GM19395 (cell line): ENCODE measurements around the gene DYNC1I1.
A peak's percentile ranks its signal among the peaks of the same experiment; 100 is the strongest.

Experiments
- ATAC-seq: cut with Tn5 transposase; IDR thresholded peaks from one replicate; pipeline ENCODE4 v1.9.1; 2021; ENCODE audit warnings: mild to moderate bottlenecking, moderate library complexity; ENCODE audit not compliant: unreplicated experiment

Gene DYNC1I1

DNA sequence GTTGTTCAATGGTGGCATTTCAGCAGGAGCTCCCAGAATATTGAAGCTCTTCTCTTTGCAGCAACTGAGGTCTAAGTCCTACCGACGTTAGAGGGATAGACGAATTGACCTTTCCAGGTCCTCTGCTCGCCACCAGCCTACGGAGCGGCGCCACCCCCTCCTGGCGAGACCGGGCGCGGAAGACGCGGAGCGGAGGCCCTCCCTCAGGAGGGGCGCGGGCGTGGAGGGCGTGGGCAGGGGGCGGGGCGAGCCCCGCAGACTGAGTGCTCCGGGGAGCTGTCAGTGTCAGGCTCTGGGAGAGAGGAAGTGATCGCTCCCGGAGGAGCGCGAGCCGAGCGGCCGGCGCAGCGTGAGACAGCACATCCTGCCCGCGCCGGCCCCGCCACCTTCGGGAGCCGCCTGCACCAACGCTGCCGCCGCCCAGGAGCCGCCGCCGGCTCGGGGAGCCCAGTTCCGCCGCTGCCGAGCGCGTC, at the start of gene DYNC1I1:
TSS of gene DYNC1I1 (plus strand) at position 257 of the 473 bp plus-strand sequence. CDS start 32,176 bp downstream, outside the sequence.
- peak; percentile 91 for ATAC-seq

DNA sequence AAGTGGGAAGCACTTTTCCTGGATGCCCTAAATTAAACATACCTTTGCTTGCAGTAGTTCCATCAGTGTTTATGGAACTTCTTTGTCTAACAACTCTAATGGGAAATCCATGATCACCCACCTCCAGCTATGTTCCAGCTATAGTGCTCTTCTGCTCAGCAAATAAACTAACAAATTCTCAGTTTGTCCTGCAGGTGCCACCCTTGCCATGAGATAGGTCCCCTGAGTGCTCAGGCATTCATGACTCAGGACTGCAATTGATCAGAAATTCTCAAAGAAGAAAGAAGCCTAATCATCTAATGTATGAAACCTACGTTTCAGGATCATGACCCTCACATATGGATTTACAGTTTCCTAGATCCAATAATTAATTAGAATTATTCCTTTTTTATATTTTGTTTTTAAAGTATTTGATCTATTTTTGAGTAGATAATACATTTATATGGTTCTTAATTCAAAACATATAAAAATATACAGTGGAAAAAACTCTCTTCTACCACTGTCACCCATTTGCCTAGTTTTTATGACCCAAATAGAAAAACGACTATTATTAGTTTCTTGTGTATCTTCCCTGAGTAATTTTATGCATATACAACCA, 48.7 kb upstream of the DYNC1I1 start:
- ATAC-seq = no peak

- no peak for ATAC-seq
Observed at GRCh38 chr7:95725205-95725604, 47.1 kb upstream of the DYNC1I1 start.

DNA sequence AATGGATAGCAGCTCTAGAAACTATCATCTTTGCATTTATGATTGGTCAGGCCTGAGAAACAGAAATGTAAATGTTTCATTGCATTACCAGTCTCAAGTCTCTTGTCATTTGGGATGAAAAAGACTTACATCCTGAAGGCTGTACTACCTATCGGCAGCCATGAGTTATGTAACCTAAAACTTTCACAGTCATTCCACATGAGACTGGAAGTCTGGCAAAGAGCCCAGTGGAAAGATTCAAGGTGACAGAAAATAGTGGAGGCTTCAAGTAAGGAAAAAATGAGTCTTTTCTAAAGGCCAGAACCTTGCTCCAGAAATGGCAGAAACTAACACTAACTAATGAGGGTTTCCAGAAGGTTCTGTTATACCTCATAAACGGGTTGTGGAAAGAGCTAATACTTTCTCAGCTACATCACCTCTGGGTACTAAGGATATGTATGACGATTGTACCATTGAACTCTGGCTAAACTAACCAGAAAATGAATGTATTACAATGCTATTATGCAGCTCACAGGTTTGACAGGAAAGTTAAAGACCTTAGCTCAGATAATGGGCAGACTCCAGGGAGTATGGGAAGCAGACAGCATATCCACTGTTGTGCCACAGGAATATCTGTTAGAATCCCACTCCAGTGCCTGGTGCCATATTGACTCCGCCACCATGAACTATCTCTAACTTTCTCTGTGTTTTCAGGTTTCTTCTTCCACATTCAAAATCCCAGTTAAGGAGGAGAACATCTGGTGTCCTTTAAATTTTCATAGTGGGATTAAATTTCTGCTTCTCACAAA, 41.7 kb upstream of the DYNC1I1 start:
- no peak for ATAC-seq

DNA sequence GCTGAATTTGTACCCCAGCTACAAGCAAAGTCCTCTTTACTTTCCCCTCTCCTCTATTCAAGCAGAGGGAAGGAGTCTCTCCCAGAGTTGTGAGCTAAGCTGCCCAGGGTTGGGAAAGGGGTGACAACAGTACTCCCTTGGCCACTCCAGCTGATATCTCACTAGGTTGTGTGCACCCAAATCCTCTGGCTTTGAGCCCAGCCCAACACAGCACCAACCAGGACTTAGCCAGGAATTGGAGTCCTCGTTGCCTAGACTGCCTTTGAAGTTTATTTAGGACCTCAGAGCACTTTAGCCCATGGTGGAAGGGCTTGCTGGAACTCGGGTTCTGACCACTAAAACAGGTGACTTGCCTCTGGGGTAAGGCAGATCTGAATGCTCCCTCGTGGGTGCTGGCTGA, 35.7 kb upstream of the DYNC1I1 start:
- ATAC-seq = no peak

GRCh38 chr7:95737828-95738505, 34.4 kb upstream of the DYNC1I1 start:
- no peak for ATAC-seq

DNA sequence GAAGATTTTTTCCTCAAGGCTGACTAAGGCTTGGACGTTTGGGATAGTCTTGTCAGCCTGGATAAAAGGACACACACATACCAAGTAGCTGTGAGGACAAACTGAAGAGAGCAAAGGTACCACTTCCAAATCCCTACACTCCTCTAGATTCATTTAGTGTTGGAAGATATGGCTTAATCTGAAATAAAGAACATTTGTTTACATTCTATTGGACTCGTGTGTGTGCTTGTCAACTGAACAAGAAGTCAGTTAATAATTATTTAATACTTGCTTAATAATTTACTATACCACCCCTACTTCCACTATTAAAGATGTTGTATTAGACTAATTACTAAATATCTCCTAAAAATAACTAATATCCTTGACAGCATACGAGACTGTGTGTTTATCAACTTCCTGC, 23.3 kb upstream of the DYNC1I1 start:
- no peak for ATAC-seq

- ATAC-seq = no peak
Observed at GRCh38 chr7:95749515-95749914, 22.8 kb upstream of the DYNC1I1 start.

- no peak for ATAC-seq
Observed at GRCh38 chr7:95753440-95753839, 18.9 kb upstream of the DYNC1I1 start.

- ATAC-seq = no peak
Observed at GRCh38 chr7:95755277-95755934, 16.9 kb upstream of the DYNC1I1 start.

DNA sequence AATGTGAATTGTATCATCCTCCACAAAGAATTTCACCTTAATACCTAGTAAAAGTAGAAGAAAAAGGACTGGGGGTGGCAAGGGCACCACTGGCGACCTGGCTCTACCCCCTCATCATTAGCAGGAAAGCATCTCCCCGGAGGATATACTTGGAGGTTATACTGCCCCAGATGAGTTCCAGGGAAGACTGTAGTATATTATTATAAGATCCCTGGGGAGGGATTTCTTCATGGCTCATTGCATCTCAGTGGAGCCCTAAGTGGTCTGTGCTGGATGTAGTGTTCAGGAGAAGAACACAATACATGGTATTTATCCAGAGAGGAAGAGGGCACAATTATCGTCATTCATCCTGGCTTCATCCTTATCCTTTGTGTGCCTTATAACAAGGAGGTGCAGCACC, 14.2 kb upstream of the DYNC1I1 start:
- no peak for ATAC-seq

DNA sequence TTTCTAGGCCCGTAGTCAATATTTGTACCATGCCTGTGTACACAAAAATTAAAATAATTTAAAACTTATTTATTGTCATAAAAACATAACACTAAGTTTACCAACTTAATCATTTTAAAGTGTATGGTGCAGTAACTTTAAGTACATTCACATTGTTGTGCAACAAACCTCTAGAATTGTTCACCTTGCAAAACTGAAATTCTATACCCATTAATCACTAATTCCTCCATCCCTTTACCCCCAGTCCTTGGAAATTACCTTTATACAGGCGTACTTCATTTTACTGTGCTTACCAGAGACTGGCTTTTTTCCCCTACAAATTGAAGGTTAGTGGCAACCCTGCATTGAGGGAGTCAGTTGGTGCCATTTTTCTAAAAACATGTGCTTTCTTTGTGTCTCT, 6.3 kb upstream of the DYNC1I1 start:
- no peak for ATAC-seq

GRCh38 chr7:95766657-95767056, 5.7 kb upstream of the DYNC1I1 start:
- no peak for ATAC-seq

GRCh38 chr7:95772771-95773581, 622 bp downstream of the DYNC1I1 start:
- ATAC-seq = peak; percentile 33

GRCh38 chr7:95776561-95777185, 4.3 kb downstream of the DYNC1I1 start:
- no peak for ATAC-seq

DNA sequence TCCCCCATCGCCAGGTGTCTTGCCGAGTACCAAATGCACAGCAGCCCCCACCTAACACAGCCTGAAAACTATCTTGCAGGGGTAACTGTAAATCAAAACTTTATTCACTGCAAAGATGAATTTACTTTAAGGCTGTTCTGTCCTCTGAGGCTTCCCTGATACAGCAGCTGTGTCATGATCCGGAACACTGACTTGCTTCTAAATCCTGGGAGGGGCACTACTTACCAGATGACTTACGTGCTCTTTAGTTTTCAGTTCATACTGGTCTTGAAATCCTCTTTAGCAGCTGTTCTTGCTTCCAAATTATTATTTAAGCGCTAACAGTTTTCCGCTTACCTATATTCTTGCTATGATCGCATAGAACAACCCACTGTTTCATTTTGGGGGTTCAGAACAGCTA, 4.9 kb downstream of the DYNC1I1 start:
- ATAC-seq = no peak

DNA sequence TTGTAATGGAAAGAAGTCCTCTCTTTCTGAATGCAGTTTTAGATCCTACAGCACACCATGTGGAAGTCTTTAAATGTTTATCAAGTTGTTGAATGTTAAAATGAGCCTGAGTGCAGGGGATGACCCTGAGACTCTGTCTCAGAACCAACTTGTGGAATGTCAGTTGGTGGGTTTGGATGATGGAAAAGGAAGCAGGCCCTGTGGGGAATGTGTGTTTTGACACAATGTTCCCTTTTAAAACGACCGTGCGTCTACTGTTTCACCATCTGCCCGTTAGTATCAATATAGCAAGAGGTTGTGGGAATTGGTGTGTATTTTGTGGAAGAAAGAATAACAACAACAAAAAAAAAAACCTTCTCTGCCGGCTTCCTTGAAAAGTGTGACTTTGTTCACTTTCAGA, 8.3 kb downstream of the DYNC1I1 start:
- no peak for ATAC-seq

GRCh38 chr7:95781961-95782586, 9.7 kb downstream of the DYNC1I1 start:
- no peak for ATAC-seq

DNA sequence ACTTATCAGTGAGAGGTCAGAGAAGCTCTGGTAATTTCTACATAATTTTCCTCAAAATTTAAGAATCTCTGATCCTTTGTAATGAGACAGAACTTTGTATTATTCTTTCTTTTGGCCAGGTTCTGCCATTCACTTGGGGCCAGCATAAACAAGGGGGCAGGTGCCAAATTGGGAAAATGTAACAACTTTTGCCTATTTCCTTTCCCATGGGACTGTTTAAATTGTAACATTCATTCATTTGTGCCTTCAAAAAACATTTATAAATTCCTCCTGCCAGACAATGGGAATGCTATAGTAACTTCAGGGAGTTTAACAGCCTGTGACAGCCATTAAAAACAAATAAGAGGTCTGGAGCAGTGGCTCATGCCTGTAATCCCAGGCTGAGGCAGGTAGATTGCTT, 12.4 kb downstream of the DYNC1I1 start:
- ATAC-seq = no peak

- no peak for ATAC-seq
Observed at GRCh38 chr7:95788258-95788657, 15.9 kb downstream of the DYNC1I1 start.
